GM12878 (cell line): ENCODE measurements around the gene WNT5B. TPM values are rescaled to one million over a fixed set of nuclear protein-coding genes. Genes with fewer than 3 reads are reported as not detected.

Source experiments
- ASH2L ChIP-seq: fragments of 300-600, 200-600 bp; sonication (generic); IDR thresholded peaks from 2 replicates; pipeline ENCODE4 v1.6.1; 2017; ENCODE audit warnings: low read depth, mild to moderate bottlenecking, borderline replicate concordance
- CBX5 ChIP-seq: sonication (generic); IDR thresholded peaks from 2 replicates; pipeline ENCODE4 v1.6.1; 2016; ENCODE audit warnings: low read depth, moderate library complexity, mild to moderate bottlenecking, inconsistent platforms
- CHD1 ChIP-seq: IDR thresholded peaks from 2 replicates; pipeline ENCODE4 v1.6.1; 2012; ENCODE audit warnings: low read depth, low read length, improper control_type of control experiment
- FOS ChIP-seq: IDR thresholded peaks from 3 replicates; pipeline ENCODE4 v1.6.1; 2011; ENCODE audit warnings: borderline replicate concordance; ENCODE audit not compliant: insufficient read length; ENCODE audit errors: extremely low read depth
- IKZF2 ChIP-seq, 2 experiments: fragments of 450-650 bp; IDR thresholded peaks; 2 replicates each; pipeline ENCODE4 v1.6.1; 2017; ENCODE audit warnings: mild to moderate bottlenecking in 2 of 2, moderate library complexity in 2 of 2
- KAT2A ChIP-seq: conservative IDR thresholded peaks from 2 replicates; pipeline ENCODE4 v1.6.1; 2011; ENCODE audit warnings: low read depth, low read length; ENCODE audit not compliant: control insufficient read depth
- KDM1A ChIP-seq: fragments of 200-600 bp; sonication (generic); IDR thresholded peaks from 2 replicates; pipeline ENCODE4 v1.6.1; 2016; ENCODE audit warnings: borderline replicate concordance
- MEF2A ChIP-seq: IDR thresholded peaks from 2 replicates; pipeline ENCODE4 v1.6.1; 2011; ENCODE audit warnings: low read depth, mild to moderate bottlenecking, low read length, moderate library complexity; ENCODE audit not compliant: insufficient read depth
- MEF2B ChIP-seq: fragments of 450-650 bp; IDR thresholded peaks from 2 replicates; pipeline ENCODE4 v1.6.1; 2018; ENCODE audit warnings: mild to moderate bottlenecking, moderate library complexity; ENCODE audit not compliant: partially characterized antibody, poor library complexity, severe bottlenecking
- MYC ChIP-seq: IDR thresholded peaks from 2 replicates; pipeline ENCODE4 v1.6.1; 2011; ENCODE audit warnings: mild to moderate bottlenecking, low read length, moderate library complexity, inconsistent platforms; ENCODE audit not compliant: insufficient read depth, insufficient replicate concordance, insufficient read length, severe bottlenecking
- NFIC ChIP-seq: IDR thresholded peaks from 2 replicates; pipeline ENCODE4 v1.6.1; 2012; ENCODE audit warnings: low read depth, mild to moderate bottlenecking, inconsistent platforms, low read length, moderate library complexity
- NR2C2 ChIP-seq: IDR thresholded peaks from 2 replicates; pipeline ENCODE4 v1.6.1; 2011; ENCODE audit warnings: borderline replicate concordance, low read depth; ENCODE audit not compliant: control insufficient read depth, insufficient read length
- PML ChIP-seq: IDR thresholded peaks from 2 replicates; pipeline ENCODE4 v1.6.1; 2012; ENCODE audit warnings: low read length, inconsistent platforms
- RAD51 ChIP-seq: fragments of 450-650 bp; IDR thresholded peaks from 2 replicates; pipeline ENCODE4 v1.6.1; 2016; ENCODE audit warnings: moderate library complexity, mild to moderate bottlenecking, inconsistent platforms
- SP1 ChIP-seq: IDR thresholded peaks from one replicate; pipeline ENCODE4 v1.6.1; 2011; ENCODE audit warnings: low read depth, low read length
- STAT3 ChIP-seq: IDR thresholded peaks from 2 replicates; pipeline ENCODE4 v1.6.1; 2011; ENCODE audit warnings: low read depth, low read length, improper control_type of control experiment
- TBL1XR1 ChIP-seq: IDR thresholded peaks from 2 replicates; pipeline ENCODE4 v1.6.1; 2012; ENCODE audit warnings: low read depth, low read length, improper control_type of control experiment
- YBX1 ChIP-seq: fragments of 450-650 bp; IDR thresholded peaks from 2 replicates; pipeline ENCODE4 v1.6.1; 2016; ENCODE audit warnings: antibody characterized with exemption
- YY1 ChIP-seq: IDR thresholded peaks from 2 replicates; pipeline ENCODE4 v1.6.1; 2011; ENCODE audit warnings: low read depth, mild to moderate bottlenecking, low read length
- polyA plus RNA-seq, 11 experiments: library from polyadenylated mRNA; depleted of rRNA in 4 of 11; unstranded in 6 of 11; stranded (reverse) in 5 of 11; fragments of >200 nt; fragmentation: Nextera tagmentation in 4 of 11; fragmentation: Illumina TruSeq in 1 of 11; extraction: Ambion mirVana in 4 of 11; extraction: Trizol in 1 of 11; gene quantifications; 1 replicate in 1 of 11; 2 replicates in 10 of 11; pipeline versions ENCODE4 v1.2.1 to v1.2.3, GENCODE V29; 2011 to 2016; ENCODE audit warnings: inconsistent platforms in 2 of 11, missing spikeins in 2 of 11, low read depth in 1 of 11
- total RNA-seq, 4 experiments: library from RNA; depleted of rRNA in 3 of 4; stranded (reverse); fragments of >200 nt in 3 of 4; fragmentation: Illumina TruSeq in 1 of 4; extraction: Trizol in 1 of 4; gene quantifications; 2 replicates each; pipeline versions ENCODE4 v1.2.1 to v1.2.3, GENCODE V29; 2013 to 2021
- TF ChIP-seq, protein P1 (sequence below): IDR thresholded peaks from 2 replicates; pipeline ENCODE4 v1.6.1; 2011; ENCODE audit warnings: mild to moderate bottlenecking, low read depth, low read length, moderate library complexity; ENCODE audit not compliant: insufficient replicate concordance
- TF ChIP-seq, protein P2 (sequence below): fragments of 450-650 bp; IDR thresholded peaks from 2 replicates; pipeline ENCODE4 v1.6.1; 2014; ENCODE audit warnings: mild to moderate bottlenecking
- TF ChIP-seq, protein P3 (sequence below), 3 experiments: IDR thresholded peaks in 2 of 3; conservative IDR thresholded peaks in 1 of 3; 2 replicates each; pipeline ENCODE4 v1.5.1; 2011; ENCODE audit warnings: low read depth in 3 of 3, low read length in 3 of 3, mild to moderate bottlenecking in 3 of 3, control low read depth in 2 of 3, moderate library complexity in 2 of 3, inconsistent platforms in 1 of 3, mixed read lengths in 1 of 3; ENCODE audit not compliant: control insufficient read depth in 2 of 3, insufficient read depth in 1 of 3; ENCODE audit errors: extremely low read depth in 1 of 3
- TF ChIP-seq, protein P4 (sequence below): fragments of 150-350 bp; IDR thresholded peaks from 2 replicates; pipeline ENCODE4 v1.6.1; 2016; ENCODE audit warnings: low read depth, low read length

WNT5B gene
- total and polyA plus RNA-seq, 10 of the 15 experiments (the other 5 are each of a cell fraction or from before 2014, with no cell fraction given) = 0.45 to 18.3 (median 5.4) TPM

DNA sequence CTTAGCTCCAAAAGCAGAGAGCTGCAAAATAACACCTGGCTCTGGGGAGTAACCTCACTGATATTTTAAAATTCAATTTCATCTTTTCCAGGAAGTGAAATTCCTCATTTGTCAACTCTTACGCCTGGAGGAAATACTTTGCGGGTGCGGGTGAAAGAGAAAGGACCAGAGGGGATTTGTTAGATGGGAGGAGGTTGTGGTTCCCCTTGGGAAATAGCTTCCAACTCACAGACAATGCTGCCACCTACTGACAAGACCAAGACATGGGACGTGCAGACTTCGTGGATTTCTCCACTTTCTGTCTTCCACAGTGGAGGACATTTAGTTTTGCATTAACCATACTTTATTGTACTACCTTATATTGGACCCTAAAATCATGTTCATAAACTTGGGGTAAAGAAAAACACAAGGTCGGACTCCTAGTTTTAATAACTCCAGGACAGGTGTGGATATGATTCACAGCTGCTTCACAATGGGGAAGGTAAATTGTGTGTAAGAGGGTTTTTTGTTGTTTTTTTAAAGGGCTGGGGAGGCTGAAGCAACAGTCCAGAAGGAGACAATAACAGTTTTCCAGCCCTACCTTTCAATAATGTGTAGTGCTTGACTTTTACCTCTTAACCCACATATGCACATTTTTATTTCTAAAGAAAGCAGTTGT, 45.5 kb upstream of the WNT5B start (continued):
- TF ChIP-seq, protein P1, sequence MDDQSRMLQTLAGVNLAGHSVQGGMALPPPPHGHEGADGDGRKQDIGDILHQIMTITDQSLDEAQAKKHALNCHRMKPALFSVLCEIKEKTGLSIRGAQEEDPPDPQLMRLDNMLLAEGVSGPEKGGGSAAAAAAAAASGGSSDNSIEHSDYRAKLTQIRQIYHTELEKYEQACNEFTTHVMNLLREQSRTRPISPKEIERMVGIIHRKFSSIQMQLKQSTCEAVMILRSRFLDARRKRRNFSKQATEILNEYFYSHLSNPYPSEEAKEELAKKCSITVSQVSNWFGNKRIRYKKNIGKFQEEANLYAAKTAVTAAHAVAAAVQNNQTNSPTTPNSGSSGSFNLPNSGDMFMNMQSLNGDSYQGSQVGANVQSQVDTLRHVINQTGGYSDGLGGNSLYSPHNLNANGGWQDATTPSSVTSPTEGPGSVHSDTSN = no peak
- no peak for TF ChIP-seq FOS
- TF ChIP-seq PML = no peak
- no peak for TF ChIP-seq KAT2A
- TF ChIP-seq ASH2L = no peak
- TF ChIP-seq TBL1XR1 = no peak
- TF ChIP-seq, protein P2, sequence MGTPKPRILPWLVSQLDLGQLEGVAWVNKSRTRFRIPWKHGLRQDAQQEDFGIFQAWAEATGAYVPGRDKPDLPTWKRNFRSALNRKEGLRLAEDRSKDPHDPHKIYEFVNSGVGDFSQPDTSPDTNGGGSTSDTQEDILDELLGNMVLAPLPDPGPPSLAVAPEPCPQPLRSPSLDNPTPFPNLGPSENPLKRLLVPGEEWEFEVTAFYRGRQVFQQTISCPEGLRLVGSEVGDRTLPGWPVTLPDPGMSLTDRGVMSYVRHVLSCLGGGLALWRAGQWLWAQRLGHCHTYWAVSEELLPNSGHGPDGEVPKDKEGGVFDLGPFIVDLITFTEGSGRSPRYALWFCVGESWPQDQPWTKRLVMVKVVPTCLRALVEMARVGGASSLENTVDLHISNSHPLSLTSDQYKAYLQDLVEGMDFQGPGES = no peak
- TF ChIP-seq IKZF2 (IDR thresholded peaks at IDR 0.05) = peak; percentile 93 to 96
- TF ChIP-seq RAD51 = 0 out of 2 replicates have a peak, but pooled peaks have one; percentile 11
- TF ChIP-seq, protein P3, sequence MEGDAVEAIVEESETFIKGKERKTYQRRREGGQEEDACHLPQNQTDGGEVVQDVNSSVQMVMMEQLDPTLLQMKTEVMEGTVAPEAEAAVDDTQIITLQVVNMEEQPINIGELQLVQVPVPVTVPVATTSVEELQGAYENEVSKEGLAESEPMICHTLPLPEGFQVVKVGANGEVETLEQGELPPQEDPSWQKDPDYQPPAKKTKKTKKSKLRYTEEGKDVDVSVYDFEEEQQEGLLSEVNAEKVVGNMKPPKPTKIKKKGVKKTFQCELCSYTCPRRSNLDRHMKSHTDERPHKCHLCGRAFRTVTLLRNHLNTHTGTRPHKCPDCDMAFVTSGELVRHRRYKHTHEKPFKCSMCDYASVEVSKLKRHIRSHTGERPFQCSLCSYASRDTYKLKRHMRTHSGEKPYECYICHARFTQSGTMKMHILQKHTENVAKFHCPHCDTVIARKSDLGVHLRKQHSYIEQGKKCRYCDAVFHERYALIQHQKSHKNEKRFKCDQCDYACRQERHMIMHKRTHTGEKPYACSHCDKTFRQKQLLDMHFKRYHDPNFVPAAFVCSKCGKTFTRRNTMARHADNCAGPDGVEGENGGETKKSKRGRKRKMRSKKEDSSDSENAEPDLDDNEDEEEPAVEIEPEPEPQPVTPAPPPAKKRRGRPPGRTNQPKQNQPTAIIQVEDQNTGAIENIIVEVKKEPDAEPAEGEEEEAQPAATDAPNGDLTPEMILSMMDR (IDR thresholded peaks at IDR 0.05 in 2 of 3, conservative IDR thresholded peaks at IDR 0.05 in 1 of 3; ENCODE audit: control insufficient read depth in 2 of 3, extremely low read depth in 1 of 3, insufficient read depth in 1 of 3, low read depth in 3 of 3, low read length in 3 of 3) = peak; percentile 81 to 97 (median 86); a peak in 5 of 6 replicates
- no peak for TF ChIP-seq SP1
- TF ChIP-seq MEF2A = peak; percentile 49; the same call in 1 of the 2 replicates
- TF ChIP-seq STAT3 = no peak
- TF ChIP-seq CBX5 = no peak
- TF ChIP-seq CHD1 = no peak
- TF ChIP-seq KDM1A = no peak
- TF ChIP-seq MYC = no peak
- no peak for TF ChIP-seq NR2C2
- TF ChIP-seq MEF2B = peak; percentile 99
- TF ChIP-seq, protein P4, sequence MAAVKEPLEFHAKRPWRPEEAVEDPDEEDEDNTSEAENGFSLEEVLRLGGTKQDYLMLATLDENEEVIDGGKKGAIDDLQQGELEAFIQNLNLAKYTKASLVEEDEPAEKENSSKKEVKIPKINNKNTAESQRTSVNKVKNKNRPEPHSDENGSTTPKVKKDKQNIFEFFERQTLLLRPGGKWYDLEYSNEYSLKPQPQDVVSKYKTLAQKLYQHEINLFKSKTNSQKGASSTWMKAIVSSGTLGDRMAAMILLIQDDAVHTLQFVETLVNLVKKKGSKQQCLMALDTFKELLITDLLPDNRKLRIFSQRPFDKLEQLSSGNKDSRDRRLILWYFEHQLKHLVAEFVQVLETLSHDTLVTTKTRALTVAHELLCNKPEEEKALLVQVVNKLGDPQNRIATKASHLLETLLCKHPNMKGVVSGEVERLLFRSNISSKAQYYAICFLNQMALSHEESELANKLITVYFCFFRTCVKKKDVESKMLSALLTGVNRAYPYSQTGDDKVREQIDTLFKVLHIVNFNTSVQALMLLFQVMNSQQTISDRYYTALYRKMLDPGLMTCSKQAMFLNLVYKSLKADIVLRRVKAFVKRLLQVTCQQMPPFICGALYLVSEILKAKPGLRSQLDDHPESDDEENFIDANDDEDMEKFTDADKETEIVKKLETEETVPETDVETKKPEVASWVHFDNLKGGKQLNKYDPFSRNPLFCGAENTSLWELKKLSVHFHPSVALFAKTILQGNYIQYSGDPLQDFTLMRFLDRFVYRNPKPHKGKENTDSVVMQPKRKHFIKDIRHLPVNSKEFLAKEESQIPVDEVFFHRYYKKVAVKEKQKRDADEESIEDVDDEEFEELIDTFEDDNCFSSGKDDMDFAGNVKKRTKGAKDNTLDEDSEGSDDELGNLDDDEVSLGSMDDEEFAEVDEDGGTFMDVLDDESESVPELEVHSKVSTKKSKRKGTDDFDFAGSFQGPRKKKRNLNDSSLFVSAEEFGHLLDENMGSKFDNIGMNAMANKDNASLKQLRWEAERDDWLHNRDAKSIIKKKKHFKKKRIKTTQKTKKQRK = no peak
- no peak for TF ChIP-seq YBX1
- TF ChIP-seq YY1 = peak; percentile 76
- TF ChIP-seq NFIC = peak; percentile 52
